SK-N-MC (cell line): ENCODE data around the gene PCF11.

Experiments used
- EZH2 ChIP-seq: fragments of 200-600 bp; sonication (generic); IDR thresholded peaks from one replicate; pipeline ENCODE4 v1.6.1; 2017; ENCODE audit warnings: antibody characterized with exemption
- POLR2AphosphoS5 ChIP-seq: IDR thresholded peaks from 2 replicates; pipeline ENCODE4 v1.6.1; 2012; ENCODE audit warnings: mild to moderate bottlenecking, low read depth, low read length, borderline replicate concordance

DNA sequence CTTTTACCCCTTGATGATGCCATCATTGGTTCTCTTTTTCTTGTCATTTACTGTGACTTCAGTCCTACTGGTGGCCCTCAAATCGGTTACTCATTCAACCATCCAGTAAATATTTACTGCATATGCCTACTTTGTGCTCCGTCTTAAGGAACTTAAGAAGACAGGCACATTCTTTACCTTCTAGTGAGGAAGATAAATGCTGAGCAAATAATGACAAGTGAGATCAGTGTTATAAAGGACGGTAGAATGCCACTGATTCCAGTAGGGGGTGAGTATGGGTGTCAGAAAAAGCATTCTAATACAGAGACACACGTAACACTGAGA is 38.2 kb downstream of the PCF11 start:
- no peak for TF ChIP-seq POLR2AphosphoS5
- TF ChIP-seq EZH2 = no peak
